Suprapubic skin (tissue), 4 donors: ENCODE measurements around the gene CTDSP1.

ENCODE experiments used
- EP300 ChIP-seq: sonication (generic); formaldehyde crosslinking; IDR thresholded peaks from one replicate; pipeline ENCODE4 v1.6.1; 2017; ENCODE audit warnings: antibody characterized with exemption
- POLR2A ChIP-seq, 2 donors: fragments of 450-650 bp; IDR thresholded peaks; one replicate each; pipeline ENCODE4 v1.6.1; 2017; ENCODE audit warnings: antibody characterized with exemption in 2 of 2, mild to moderate bottlenecking in 2 of 2, moderate library complexity in 2 of 2
- POLR2AphosphoS5 ChIP-seq, 3 donors: sonication (generic); formaldehyde crosslinking; IDR thresholded peaks; one replicate each; pipeline ENCODE4 v1.6.1; 2017; ENCODE audit warnings: antibody characterized with exemption in 3 of 3
- TF ChIP-seq, protein P1 (sequence below), 2 donors: fragments of 200-600 bp in 1 of 2; fragments of 450-650 bp in 1 of 2; sonication (generic) in 1 of 2; IDR thresholded peaks; one replicate each; pipeline ENCODE4 v1.5.1; 2016 to 2019; ENCODE audit warnings: antibody characterized with exemption in 2 of 2, mild to moderate bottlenecking in 1 of 2, moderate library complexity in 1 of 2

DNA sequence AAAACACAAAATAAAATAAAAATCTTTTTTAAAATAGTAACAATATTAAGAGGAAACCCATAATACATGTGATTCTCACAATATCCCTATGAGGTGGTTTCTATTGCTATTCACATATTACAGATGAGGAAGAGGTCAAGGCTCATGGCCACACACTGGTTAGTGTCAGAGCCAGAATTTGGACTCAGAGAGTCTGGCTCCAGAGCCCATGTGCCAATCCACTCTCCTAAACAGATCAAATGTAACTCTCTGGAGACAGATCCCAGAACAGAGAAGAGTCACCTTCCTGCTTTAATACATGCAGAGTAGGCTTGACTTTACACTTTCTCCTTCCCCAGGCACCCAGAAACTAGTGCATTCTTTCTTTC lies 27.7 kb upstream of the CTDSP1 start:
- TF ChIP-seq, protein P1, sequence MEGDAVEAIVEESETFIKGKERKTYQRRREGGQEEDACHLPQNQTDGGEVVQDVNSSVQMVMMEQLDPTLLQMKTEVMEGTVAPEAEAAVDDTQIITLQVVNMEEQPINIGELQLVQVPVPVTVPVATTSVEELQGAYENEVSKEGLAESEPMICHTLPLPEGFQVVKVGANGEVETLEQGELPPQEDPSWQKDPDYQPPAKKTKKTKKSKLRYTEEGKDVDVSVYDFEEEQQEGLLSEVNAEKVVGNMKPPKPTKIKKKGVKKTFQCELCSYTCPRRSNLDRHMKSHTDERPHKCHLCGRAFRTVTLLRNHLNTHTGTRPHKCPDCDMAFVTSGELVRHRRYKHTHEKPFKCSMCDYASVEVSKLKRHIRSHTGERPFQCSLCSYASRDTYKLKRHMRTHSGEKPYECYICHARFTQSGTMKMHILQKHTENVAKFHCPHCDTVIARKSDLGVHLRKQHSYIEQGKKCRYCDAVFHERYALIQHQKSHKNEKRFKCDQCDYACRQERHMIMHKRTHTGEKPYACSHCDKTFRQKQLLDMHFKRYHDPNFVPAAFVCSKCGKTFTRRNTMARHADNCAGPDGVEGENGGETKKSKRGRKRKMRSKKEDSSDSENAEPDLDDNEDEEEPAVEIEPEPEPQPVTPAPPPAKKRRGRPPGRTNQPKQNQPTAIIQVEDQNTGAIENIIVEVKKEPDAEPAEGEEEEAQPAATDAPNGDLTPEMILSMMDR (IDR thresholded peaks at IDR 0.05), result no peak
- no peak for TF ChIP-seq EP300
- TF ChIP-seq POLR2A (IDR thresholded peaks at IDR 0.05), result no peak
- no peak for TF ChIP-seq POLR2AphosphoS5 (IDR thresholded peaks at IDR 0.05)
